ENCODE measurements around the gene RCOR2.

The RCOR2 gene

GRCh38 chr11:63893355-63893754, 23.6 kb downstream of the RCOR2 start:
- DNase-seq (ENCODE audit: low read depth in 1 of 2, low spot score in 1 of 2): no peak
- in situ Hi-C loops (cut with HindIII; ENCODE audit: low pct_unique_long_range_greater_than_20kb, low sequenced_read_pairs): no loop called here
- TF ChIP-seq JUND (IDR thresholded peaks at IDR 0.05; ENCODE audit: low read depth): no peak

GRCh38 chr11:63892228-63892627, 24.7 kb downstream of the RCOR2 start:
- no peak for TF ChIP-seq JUND (IDR thresholded peaks at IDR 0.05; ENCODE audit: low read depth)
- in situ Hi-C loops (cut with HindIII; ENCODE audit: low pct_unique_long_range_greater_than_20kb, low sequenced_read_pairs): no loop called here

GRCh38 chr11:63890368-63890767, 26.6 kb downstream of the RCOR2 start:
- DNase-seq (ENCODE audit: low read depth in 1 of 2, low spot score in 1 of 2): no peak
- no peak for TF ChIP-seq JUND (IDR thresholded peaks at IDR 0.05; ENCODE audit: low read depth)
- in situ Hi-C loops (cut with HindIII; ENCODE audit: low pct_unique_long_range_greater_than_20kb, low sequenced_read_pairs): no loop called here

More at GRCh38 chr11:63892228-63892627, 24.7 kb downstream of the RCOR2 start:
- peak in 1 of 2 experiments; percentile 62 for DNase-seq (ENCODE audit: low read depth in 1 of 2, low spot score in 1 of 2)

GRCh38 chr11:63889344-63889743, 27.6 kb downstream of the RCOR2 start:
- no peak for DNase-seq (ENCODE audit: low read depth in 1 of 2, low spot score in 1 of 2)
- no peak for TF ChIP-seq JUND (IDR thresholded peaks at IDR 0.05; ENCODE audit: low read depth)
- in situ Hi-C loops (cut with HindIII; ENCODE audit: low pct_unique_long_range_greater_than_20kb, low sequenced_read_pairs): no loop called here

- no peak for TF ChIP-seq JUND (IDR thresholded peaks at IDR 0.05; ENCODE audit: low read depth)
- in situ Hi-C loops (cut with HindIII; ENCODE audit: low pct_unique_long_range_greater_than_20kb, low sequenced_read_pairs): no loop called here
- peak; percentile 73 to 77 for DNase-seq (ENCODE audit: low read depth in 1 of 2, low spot score in 1 of 2)
Measured at GRCh38 chr11:63888170-63889086, 28.5 kb downstream of the RCOR2 start.

GRCh38 chr11:63887386-63887999, 29.5 kb downstream of the RCOR2 start:
- DNase-seq (ENCODE audit: low read depth in 1 of 2, low spot score in 1 of 2): no peak
- in situ Hi-C loops (cut with HindIII; ENCODE audit: low pct_unique_long_range_greater_than_20kb, low sequenced_read_pairs): no loop called here
- TF ChIP-seq JUND (IDR thresholded peaks at IDR 0.05; ENCODE audit: low read depth): no peak

- no peak for DNase-seq (ENCODE audit: low read depth in 1 of 2, low spot score in 1 of 2)
- no peak for TF ChIP-seq JUND (IDR thresholded peaks at IDR 0.05; ENCODE audit: low read depth)
- in situ Hi-C loops (cut with HindIII; ENCODE audit: low pct_unique_long_range_greater_than_20kb, low sequenced_read_pairs): no loop called here
Measured at GRCh38 chr11:63884196-63884932, 32.6 kb downstream of the RCOR2 start.

GRCh38 chr11:63883791-63884190, 33.2 kb downstream of the RCOR2 start:
- in situ Hi-C loops (cut with HindIII; ENCODE audit: low pct_unique_long_range_greater_than_20kb, low sequenced_read_pairs): no loop called here
- TF ChIP-seq JUND (IDR thresholded peaks at IDR 0.05; ENCODE audit: low read depth): no peak
- no peak for DNase-seq (ENCODE audit: low read depth in 1 of 2, low spot score in 1 of 2)

- no peak for DNase-seq (ENCODE audit: low read depth in 1 of 2, low spot score in 1 of 2)
- in situ Hi-C loops (cut with HindIII; ENCODE audit: low pct_unique_long_range_greater_than_20kb, low sequenced_read_pairs): no loop called here
- no peak for TF ChIP-seq JUND (IDR thresholded peaks at IDR 0.05; ENCODE audit: low read depth)
Measured at GRCh38 chr11:63882555-63883242, 34.3 kb downstream of the RCOR2 start.

- in situ Hi-C loops (cut with HindIII; ENCODE audit: low pct_unique_long_range_greater_than_20kb, low sequenced_read_pairs): no loop called here
- no peak for DNase-seq (ENCODE audit: low read depth in 1 of 2, low spot score in 1 of 2)
- TF ChIP-seq JUND (IDR thresholded peaks at IDR 0.05; ENCODE audit: low read depth): no peak
Measured at GRCh38 chr11:63880403-63880790, 36.6 kb downstream of the RCOR2 start.

GRCh38 chr11:63879598-63880402, 37.2 kb downstream of the RCOR2 start:
- DNase-seq (ENCODE audit: low read depth in 1 of 2, low spot score in 1 of 2): no peak
- no peak for TF ChIP-seq JUND (IDR thresholded peaks at IDR 0.05; ENCODE audit: low read depth)
- in situ Hi-C loops (cut with HindIII; ENCODE audit: low pct_unique_long_range_greater_than_20kb, low sequenced_read_pairs): no loop called here

All from T47D (cell line).